HG03159 (cell line): ENCODE data around the gene TJP1.
"Not testable (repeated sequence)": the region's sequence is repeated elsewhere in the genome, so short reads cannot be mapped to it uniquely, and the experiment has no call there.

Experiments
- ATAC-seq: cut with Tn5 transposase; IDR thresholded peaks from one replicate; pipeline ENCODE4 v1.9.1; 2021; ENCODE audit warnings: mild to moderate bottlenecking, moderate library complexity; ENCODE audit not compliant: unreplicated experiment

The TJP1 gene

DNA sequence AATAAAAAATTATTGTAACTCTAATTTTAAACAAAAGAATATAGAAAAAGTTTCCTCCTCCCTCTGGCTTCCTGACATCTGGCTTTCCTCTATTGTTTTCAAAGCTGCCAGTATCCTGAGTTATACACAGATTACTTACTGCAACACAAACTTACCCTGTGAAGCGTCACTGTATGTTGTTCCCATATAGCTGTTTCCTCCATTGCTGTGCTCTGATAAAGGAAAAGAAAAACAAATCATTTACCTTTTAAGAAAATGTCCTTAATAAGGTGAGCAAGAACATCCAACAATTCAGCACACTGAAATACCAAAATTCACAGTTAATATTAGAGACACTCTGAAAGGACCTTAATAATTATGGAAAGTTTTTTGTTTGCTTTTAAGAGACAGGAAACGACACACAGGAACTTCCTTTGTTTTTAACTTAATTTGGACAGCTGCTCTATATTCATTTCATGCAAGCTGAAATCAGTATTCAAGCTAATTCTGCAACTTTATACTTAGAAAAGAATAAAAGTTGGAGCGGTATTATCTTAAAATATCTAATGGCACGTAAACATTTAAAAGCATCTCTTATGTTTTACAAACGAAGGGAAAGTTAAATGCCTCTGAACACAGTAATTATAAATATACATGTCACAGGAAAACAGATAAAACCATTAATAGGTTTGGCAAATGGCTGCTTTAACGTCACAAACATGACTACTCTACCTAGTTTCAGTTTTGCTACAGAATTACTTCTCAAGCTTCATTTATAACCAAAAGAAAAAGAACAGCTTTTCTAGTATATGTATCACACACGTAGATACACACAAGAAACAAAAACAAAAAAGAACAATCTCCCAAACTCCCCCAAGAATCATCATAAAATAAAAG, 21.5 kb downstream of the TJP1 start:
- no peak for ATAC-seq

DNA sequence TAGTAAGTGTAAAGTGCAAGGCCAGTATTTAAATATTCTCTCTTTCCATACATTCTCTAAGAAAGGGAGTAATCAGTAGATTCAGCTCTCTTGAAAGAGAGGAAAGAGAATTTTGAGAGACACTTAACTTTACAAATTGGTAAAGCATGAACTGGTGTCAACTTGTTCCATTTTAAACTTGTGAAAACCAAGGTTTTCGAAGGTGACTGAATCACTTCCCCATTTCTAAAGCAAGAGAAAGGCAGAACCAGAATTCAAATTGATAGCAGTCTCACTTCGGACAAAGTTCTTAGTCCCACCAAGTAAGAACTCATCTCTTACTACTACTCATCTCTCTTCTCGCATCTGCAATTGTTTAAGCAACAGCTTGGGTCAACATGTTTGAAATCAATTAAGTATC, 22.4 kb downstream of the TJP1 start:
- no peak for ATAC-seq

DNA sequence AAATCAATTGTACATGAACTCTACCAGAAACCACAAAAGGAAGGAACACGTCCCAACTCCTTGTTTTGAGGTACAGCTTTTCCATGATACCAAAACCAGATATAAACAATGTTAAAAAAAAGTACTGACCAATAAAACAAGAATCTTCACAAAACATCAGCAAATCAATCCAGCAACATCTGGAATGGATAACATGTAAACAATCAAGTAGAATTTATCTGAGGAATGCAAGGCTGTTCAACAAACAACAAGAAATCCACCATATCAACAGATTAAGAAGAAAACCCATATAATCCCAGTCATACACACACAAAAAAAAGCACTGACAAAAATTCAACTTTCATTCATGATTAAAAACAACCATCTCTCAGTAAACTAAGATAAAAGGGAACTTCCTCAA, 26.7 kb downstream of the TJP1 start:
- ATAC-seq, result no peak

DNA sequence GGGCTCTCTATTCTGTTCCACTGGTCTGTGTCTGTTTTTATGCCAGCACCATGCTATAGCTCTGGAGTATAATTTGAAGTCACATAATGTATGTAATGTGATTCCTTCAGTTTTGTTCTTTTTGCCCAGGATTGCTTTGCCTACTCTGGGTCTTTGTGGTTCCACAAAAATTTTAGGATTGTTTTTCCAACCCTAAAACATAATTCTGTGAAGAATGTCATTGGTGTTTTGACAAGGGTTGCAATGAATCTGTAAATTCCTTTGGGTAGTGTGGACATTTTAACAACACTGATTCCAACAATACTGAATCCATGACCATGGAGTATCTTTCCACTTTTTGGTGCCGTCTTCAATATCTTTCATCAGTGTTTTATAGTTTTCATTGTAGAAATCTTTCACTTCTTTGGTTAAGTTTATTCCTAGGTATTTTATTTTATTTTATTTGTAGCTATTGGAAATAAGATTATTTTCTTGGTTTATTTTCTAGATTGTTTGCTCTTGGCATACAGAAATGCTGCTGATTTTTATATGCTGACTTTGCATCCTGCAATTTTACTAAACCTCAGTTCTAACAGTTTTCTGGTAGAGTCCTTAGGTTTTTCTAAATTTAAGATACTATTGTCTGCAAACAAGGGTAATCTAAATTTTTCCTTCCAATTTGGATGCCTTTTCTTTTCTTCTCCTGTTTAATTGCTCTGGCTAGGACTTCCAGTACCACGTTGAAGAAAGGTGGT, 29.7 kb downstream of the TJP1 start:
- ATAC-seq, result no peak

DNA sequence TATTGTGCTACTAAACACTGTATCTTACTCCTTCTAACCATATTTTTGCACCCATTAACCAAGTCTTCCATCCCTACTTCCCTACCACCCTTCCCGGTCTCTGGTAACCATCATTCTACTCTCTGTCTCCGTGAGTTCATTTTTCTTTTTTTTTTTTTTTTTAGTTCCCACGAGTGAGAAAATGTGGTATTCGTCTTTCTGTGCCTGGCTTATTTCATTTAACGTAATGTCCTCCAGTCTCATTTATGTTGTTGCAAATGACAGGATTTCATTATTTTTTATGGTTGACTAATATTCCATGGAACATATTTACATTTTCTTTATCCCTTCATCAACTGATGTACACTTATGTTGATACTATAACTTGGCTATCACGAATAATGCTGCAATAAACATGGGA, 31.7 kb downstream of the TJP1 start:
- no peak for ATAC-seq

DNA sequence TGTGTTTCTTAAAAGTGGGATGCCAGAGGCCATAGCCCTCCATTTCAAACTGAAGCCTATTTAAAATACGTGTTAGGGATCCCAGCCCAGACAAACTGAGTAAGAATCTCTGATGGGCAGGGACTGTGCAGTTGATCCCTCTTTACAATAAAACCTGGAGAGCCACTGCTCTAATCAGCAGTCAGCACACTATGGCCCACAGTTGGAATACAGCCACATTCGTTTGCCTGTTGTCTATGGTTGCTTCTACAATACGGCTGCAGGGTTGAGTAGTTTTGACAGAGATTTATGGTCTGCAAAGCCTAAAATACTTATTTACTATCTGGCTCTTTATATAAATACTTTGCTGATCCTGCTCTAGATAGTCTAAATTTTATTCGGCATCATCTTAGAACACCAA, 32.4 kb downstream of the TJP1 start:
- ATAC-seq, result no peak

DNA sequence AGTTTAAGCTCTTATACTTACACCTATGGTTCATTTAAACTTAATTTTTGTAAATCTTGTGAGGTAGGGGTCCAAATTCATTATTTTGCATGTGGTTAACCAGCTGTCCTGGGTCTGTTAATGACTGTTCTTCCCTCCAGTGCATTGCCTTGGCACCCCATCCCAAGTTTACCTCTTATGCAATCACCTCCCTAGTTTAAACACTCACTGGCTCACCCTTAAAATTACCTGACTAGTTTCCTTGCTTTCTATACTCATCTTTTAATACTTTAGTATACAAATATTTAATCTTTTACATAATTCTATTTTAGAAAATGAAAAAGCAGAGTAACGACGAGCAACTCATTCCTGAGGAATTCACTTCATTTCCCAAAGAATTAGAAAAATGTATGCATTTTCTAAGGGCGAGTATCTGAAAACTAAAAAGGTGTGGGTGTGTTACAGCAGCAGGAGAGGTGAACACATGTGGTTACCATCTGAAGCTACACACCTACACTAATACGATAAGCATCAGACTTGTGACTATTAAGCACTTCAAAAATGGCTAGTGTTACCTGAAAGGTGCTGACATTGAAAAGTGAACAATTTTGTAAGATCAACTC, 33.7 kb downstream of the TJP1 start:
- no peak for ATAC-seq

DNA sequence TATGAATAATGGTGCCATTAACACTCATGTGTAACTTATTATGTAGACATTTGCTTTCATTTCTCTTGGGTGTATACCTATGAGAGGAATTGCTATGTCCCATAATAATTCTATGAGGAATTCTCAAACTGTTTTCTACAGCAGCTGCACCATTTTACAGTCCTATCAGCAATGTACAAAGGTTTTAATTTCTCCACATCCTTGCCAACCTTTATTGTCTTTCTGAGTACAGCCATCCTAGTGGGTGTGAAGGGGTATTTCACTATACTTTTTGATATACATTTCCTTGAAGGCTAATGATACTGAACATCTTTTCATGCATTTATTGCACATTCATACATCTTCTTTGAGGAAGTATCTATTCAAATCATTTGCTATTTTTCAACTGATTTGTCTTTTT, 34.5 kb downstream of the TJP1 start:
- ATAC-seq, result no peak

DNA sequence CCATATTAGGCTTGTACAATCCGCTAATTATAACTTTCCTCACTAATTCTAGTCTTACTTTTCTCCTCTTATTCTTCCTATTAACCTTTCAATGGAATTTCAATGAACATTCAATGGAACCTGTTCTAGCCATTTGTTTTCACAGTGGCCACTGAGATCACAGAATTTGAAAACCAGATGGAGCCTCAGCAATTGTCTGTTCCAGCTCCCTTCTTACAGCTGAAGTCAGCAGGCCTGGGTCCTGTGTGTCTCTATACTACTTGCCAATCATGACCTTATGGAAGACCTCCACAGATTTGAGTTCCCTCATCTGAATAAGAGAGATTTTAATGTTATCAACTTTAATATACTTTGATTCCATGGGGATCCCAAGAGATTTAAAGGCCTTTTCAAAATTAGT, 36.6 kb downstream of the TJP1 start:
- ATAC-seq, result no peak

DNA sequence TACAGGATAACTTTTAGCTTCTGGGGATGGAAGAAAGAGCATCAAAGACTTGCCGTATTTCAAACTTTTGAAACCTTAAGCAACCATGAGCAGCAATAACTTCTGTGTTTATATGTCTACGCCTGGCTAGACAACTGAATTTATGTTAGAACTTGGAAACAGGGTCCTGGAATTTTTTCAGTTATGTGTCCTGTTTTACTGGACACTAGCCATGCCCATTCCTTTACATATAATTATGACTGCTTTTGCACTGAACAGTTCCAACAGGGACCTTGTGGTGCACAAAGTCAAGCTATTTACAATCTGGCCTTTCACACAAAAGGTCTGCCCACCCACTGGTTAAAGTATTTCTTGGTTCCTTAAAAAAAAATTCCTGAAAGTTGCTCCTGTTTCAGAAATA, 37.1 kb downstream of the TJP1 start:
- ATAC-seq, result no peak

DNA sequence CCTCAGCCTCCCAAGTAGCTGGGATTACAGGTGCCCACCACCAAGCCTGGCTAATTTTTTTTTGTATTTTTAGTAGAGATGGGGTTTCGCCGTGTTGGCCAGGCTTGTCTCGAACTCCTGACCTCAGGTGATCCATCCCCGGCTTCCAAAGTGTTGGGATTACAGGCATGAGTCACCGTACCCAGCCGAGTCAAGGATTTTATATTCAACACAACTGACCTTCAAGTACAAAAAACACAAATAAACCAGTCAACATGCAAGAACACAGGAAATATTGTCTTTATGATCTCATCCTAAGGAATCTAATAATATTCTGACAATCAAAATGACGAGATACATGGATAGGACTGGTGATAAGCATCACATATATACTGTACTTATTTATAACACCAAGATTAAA, 37.9 kb downstream of the TJP1 start:
- no peak for ATAC-seq

DNA sequence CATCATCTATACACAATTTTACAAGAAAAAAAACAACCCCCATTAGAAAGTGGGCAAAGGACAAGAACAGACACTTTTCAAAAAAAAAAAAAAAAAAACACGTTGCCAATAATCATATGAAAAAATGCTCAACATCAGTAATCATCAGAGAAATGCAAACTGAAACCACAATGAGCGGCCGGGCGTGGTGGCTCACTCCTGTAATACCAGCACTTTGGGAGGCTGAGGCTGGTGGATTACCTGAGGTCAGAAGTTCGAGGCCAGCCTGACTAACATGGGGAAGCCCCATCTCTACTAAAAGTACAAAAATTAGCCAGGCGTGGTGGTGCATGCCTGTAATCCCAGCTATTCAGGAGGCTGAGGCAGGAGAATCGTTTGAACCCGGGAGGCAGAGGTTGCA, 39.5 kb downstream of the TJP1 start:
- not testable (repeated sequence) for ATAC-seq

DNA sequence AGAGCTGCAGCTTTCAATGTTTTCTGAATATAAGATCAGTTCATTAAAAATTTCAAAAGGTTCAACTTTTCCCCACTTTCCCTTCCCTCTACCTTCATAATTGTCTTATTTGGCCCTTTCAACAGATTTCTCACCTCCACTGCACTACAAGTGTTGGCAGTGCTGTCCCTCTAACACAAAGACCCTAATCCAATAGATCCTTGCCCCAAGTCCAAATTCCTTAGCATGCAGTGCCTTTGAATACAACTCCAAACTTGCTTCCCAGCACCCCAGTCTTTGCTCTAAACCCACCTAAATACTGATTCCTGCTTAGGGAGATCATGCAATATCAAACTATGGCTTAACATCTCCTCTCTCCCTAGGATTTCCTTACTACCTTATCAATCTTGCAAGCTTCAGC, 43.9 kb downstream of the TJP1 start:
- no peak for ATAC-seq

DNA sequence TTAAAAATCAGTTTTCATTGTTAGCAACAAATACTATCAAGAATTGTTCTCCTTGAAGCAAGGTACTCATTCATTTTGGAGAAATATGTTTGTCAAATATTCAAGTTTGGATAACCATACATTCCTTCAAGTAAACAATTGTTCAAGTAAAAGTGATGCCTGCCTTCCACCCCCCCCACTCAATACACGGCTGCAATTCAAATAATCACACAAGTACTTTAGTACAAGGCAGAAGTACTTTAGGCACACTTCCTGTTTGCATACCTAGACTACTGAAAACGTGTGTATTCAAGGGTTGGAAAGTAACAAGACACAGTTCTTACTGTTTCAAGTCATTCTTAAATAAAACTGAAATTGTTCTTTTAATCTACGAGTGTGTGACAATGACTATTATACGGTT, 45.4 kb downstream of the TJP1 start:
- ATAC-seq, result no peak

DNA sequence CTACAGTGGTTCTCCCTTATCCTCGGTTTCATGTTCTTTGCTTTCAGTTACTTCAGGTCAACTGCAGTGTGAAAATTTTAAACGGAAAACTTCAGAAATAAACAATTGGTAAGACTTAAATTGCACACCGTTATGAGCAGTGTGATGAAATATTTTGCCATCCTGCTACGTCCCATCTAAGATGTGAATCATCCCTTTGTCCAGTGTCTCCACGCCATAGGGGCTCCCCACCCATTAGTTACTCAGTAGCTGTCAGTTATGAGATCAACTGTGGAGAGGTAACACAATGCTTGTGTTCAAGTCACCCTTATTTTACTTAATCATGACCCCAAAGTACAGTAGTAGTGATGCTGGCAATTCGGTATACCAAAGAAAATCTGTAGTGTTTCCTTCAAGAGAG, 47.4 kb downstream of the TJP1 start:
- ATAC-seq, result no peak

DNA sequence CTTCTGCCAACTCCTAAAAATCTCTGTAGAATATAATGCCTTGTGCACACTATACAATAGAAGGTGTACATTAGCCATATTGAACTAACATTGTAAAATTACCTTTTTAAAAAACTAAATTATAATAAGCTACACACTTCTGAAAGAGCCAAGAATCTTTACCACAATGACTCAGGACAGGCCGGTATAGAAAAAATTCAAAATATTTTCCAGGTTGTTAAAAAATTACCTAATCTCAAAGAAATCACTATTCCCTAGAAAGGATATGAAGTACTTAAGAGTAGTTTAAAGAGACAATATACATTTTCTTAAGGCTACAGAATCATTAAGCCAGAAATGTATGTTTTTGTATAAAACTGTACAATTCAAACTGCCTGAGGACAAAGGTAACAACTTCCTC, 48.5 kb downstream of the TJP1 start:
- ATAC-seq, result no peak

DNA sequence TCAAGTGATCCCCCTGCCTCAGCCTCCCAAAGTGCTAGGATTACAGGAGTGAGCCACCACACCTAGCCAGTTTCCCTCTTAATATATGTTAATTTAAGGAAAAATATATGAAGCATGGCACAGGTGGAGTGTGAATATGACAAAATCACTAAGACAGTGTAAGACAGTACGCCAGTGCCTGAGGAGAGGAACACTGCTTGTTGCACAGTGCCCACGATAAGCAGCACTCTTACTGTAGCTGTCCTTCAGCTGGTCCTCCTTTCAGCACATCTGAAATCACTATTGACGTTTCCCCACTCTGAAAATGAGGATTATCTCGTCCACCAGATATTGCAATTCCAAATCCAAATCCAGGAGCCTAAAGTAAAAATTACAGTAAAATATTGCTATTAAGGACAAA, 49.3 kb downstream of the TJP1 start:
- no peak for ATAC-seq

DNA sequence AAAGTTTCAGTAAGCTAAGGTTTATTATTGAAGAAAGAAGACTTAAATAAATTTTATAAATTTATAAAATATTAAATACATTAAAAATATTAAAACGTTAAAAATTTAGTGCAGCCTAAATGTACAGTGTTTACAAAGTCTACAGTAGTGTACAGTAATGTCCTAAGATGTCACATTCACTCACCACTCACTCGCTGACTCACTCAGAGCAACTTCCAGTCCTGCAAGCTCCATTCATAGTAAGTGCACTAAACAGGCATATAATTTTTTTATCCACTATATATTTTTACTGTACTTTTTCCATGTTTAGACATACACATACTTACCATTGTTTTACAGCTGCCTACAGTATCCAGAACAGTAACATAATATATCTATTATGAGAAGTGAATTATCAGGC, 51.5 kb downstream of the TJP1 start:
- no peak for ATAC-seq

DNA sequence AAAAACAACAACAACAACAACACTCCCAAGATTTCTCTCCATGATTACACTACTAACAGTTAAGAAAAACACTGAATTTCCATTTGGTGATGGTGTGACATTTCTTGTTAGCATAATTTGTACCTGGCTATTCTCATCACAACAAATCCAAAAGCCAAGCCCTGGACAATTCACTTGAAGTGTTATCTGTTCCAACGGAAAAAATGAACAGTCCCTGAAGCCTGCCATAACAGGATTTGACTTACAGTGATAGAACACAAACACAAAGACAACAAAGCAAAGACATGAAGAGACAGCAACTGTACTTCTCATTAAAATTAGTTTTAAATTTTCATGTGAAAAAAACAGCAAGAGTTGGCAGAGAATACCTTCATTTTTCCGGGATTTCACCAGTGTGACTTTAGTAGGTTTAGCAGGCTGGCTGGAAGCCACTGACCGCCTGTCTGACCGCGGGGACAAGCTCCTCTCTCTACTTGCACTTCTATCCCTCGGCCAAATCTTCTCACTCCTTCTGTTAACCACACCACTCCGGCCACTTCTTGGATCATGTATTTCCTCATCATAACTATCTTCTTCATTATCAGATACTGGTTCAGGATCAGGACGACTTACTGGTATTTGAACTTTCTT, 56.3 kb downstream of the TJP1 start:
- no peak for ATAC-seq

DNA sequence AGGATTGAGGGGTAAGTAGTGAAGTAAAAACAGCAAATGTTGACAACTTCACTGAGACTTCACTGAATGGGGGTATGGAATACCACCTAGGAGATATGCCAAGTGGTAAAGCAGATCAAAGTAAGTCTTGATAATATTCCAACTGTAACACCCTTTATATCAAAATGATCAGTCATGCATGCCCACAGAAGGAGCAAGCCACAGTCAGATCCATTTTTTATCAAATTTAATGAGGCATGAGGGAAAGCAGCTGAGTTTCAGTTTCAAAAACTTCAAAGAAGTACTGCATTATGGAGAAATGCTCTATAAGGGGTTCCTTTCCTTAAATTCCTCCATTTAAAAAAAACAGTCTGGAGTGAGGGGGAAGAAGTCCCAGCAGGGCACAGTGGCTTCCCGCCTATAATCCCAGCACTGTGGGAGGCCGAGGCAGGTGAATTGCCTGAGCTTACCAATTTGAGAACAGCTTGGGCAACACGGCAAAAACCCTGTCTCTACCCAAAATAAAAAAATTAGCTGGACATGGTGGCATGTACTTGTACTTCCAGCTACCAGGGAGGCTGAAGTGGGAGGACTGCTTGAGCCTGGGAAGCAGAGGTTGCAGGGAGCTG, 56.9 kb downstream of the TJP1 start:
- no peak for ATAC-seq

DNA sequence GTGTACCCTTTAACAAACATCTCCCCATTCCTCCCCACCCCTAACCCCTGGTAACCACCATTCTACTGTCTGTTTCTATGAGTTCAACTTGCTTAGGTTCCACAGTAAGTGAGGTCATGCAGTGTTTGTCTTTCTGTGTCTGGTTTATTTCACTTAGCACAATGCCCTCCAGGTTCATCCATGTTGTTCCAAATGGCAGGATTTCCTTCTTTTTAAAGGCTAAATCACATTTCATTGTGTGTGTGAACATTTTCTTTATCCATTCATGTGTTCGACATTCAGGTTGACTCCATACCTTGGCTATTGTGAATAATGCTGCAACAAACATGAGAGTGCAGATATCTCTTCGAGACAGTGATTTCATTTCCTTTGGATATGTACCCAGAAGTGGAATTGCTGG, 62.7 kb downstream of the TJP1 start:
- ATAC-seq, result no peak
